ENCODE results near the gene PKDCC. TPM values are rescaled to one million over a fixed set of nuclear protein-coding genes. Genes with fewer than 3 reads are reported as not detected.

The PKDCC gene
- total RNA-seq, 6 experiments from 2014 or later = 8.2 to 20.9 (median 12.3) TPM

GRCh38 chr2:42057159-42057901 is 9.5 kb downstream of the PKDCC start:
- Histone ChIP-seq H3K36me3 (peaks cover 0 to 8% (median 3%) of the 10 kb centered on the region in 4 donors), H3K4me3 (no peak overlapping the region), H3K4me1 (no peaks in the 10 kb centered on the region), H3K27ac (no peak overlapping the region), H3K9me3 (no peaks in the 10 kb centered on the region), H3K27me3 (no peaks in the 10 kb centered on the region)
- ATAC-seq = no peak
- no peak for DNase-seq
- intact Hi-C loops (cut with DNase I) = no loop called here
- WGBS (ENCODE audit: insufficient coverage, low coverage, low lambda C conversion rate, missing lambda C conversion rate) = 93% methylated on average over 3 of the region's 8 CpGs
- no peak for TF ChIP-seq POLR2A (IDR thresholded peaks at IDR 0.05)
- TF ChIP-seq, protein P1, sequence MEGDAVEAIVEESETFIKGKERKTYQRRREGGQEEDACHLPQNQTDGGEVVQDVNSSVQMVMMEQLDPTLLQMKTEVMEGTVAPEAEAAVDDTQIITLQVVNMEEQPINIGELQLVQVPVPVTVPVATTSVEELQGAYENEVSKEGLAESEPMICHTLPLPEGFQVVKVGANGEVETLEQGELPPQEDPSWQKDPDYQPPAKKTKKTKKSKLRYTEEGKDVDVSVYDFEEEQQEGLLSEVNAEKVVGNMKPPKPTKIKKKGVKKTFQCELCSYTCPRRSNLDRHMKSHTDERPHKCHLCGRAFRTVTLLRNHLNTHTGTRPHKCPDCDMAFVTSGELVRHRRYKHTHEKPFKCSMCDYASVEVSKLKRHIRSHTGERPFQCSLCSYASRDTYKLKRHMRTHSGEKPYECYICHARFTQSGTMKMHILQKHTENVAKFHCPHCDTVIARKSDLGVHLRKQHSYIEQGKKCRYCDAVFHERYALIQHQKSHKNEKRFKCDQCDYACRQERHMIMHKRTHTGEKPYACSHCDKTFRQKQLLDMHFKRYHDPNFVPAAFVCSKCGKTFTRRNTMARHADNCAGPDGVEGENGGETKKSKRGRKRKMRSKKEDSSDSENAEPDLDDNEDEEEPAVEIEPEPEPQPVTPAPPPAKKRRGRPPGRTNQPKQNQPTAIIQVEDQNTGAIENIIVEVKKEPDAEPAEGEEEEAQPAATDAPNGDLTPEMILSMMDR (IDR thresholded peaks at IDR 0.05) = no peak

DNA sequence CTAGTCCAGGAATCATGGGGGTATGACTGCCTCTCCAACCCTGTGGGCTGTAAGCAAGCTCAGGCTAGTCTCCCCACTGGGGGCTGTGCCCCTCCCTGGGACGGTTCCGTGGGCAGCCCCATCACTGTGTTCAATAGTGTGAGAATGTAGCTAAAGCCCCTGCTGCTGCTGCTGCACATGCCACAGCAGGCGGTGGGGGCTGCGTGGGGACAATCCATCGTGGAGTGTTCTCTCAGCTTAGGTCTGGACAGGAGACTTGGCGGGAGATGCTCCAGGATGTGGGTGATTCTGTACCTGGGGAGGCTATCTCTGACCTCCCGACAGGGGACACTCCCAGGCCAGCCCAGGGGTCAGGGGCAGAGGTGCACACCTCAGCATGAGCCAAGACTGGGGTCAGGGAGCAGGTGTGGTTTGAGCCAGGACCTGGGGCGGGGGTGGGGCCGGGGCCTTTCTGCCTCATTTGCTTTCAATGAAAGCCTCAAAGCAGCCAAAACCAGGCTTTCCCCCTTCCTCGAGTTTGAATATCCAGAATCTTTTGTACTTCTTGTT is 10.2 kb downstream of the PKDCC start:
- DNase-seq (no peak), ATAC-seq (peak in 2 of 4 donors; percentile 35 to 69)
- Histone ChIP-seq H3K9me3 (no peaks in the 10 kb centered on the region), H3K27ac (no peak overlapping the region), H3K4me3 (no peak overlapping the region), H3K27me3 (no peaks in the 10 kb centered on the region), H3K4me1 (no peaks in the 10 kb centered on the region), H3K36me3 (peaks cover 0 to 8% (median 3%) of the 10 kb centered on the region in 4 donors)
- 79% methylated on average over 4 of the region's 10 CpGs for WGBS (ENCODE audit: insufficient coverage, low coverage, low lambda C conversion rate, missing lambda C conversion rate)
- TF ChIP-seq, protein P1 (IDR thresholded peaks at IDR 0.05) = no peak
- TF ChIP-seq POLR2A (IDR thresholded peaks at IDR 0.05) = no peak
- intact Hi-C loops (cut with DNase I) = no loop called here

GRCh38 chr2:42059261-42059898 is 11.6 kb downstream of the PKDCC start:
- Histone ChIP-seq H3K4me1 (no peaks in the 10 kb centered on the region), H3K27ac (no peak overlapping the region), H3K36me3 (peaks cover 0 to 8% (median 3%) of the 10 kb centered on the region in 4 donors), H3K4me3 (no peak overlapping the region), H3K27me3 (no peaks in the 10 kb centered on the region), H3K9me3 (no peaks in the 10 kb centered on the region)
- ATAC-seq = no peak
- intact Hi-C loops (cut with DNase I) = no loop called here
- TF ChIP-seq, protein P1 (IDR thresholded peaks at IDR 0.05) = no peak
- no peak for TF ChIP-seq POLR2A (IDR thresholded peaks at IDR 0.05)
- DNase-seq = no peak
- 85% methylated on average over 11 of the region's 13 CpGs for WGBS (ENCODE audit: insufficient coverage, low coverage, low lambda C conversion rate, missing lambda C conversion rate)

DNA sequence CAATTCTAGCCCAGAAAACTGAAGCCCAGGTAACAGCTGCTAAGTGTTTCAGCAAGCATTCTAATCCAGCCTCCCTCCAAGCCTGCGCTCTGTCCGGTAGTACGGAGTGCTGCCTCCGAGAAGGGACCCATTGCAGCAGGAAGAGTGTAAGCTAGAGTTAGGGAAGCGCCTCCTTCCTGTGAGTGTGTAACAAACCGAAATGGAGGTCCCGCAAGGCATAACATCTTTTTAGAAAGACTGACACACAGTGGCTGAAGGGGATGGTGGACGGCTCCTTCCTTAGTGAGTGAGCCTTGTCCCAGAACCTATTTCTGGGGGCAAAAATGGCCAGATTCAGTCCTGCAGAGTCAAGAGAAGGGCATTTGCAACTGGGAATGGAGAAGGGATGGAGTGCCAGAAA is 12.2 kb downstream of the PKDCC start:
- H3K27me3 ChIP-seq = no peaks in the 10 kb centered on the region
- no peaks in the 10 kb centered on the region for H3K9me3 ChIP-seq
- ATAC-seq (peak in 1 of 4 donors; percentile 26), DNase-seq (no peak)
- WGBS (ENCODE audit: insufficient coverage, low coverage, low lambda C conversion rate, missing lambda C conversion rate) = 79% methylated on average over 8 of the region's 8 CpGs
- H3K27ac ChIP-seq = peak overlapping the region in 1 of 3 donors; percentile 22
- H3K4me1 ChIP-seq = no peaks in the 10 kb centered on the region
- TF ChIP-seq, protein P1 (IDR thresholded peaks at IDR 0.05) = no peak
- no peak for TF ChIP-seq POLR2A (IDR thresholded peaks at IDR 0.05)
- intact Hi-C loops (cut with DNase I) = no loop called here
- H3K4me3 ChIP-seq = no peak overlapping the region
- H3K36me3 ChIP-seq = peaks cover 0 to 8% (median 3%) of the 10 kb centered on the region in 4 donors

All from right lobe of liver (tissue), 6 donors.